SK-N-SH treated with all-trans-retinoic acid at 6 μM for 48 hours (cell line): ENCODE results near the gene ATPAF2.

Experiments
- ARNTL ChIP-seq: fragments of 450-650 bp; formaldehyde crosslinking; IDR thresholded peaks from 2 replicates; pipeline ENCODE4 v1.5.0; 2020; ENCODE audit warnings: low read depth, mild to moderate bottlenecking, moderate library complexity, borderline replicate concordance
- RARB ChIP-seq: fragments of 250-450 bp; sonication (Bioruptor Pico); IDR thresholded peaks from 2 replicates; pipeline ENCODE4 v1.8.0; 2021; ENCODE audit warnings: mild to moderate bottlenecking, moderate library complexity
- ZC3H10 ChIP-seq: fragments of 250-450 bp; sonication (Bioruptor Pico); IDR thresholded peaks from 2 replicates; pipeline ENCODE4 v1.5.1; 2021; ENCODE audit warnings: mild to moderate bottlenecking, moderate library complexity
- ZFP3 ChIP-seq: fragments of 250-450 bp; sonication (Bioruptor Pico); IDR thresholded peaks from 2 replicates; pipeline ENCODE4 v1.5.0; 2020; ENCODE audit warnings: mild to moderate bottlenecking, moderate library complexity
- ZFP30 ChIP-seq: fragments of 450-650 bp; formaldehyde crosslinking; IDR thresholded peaks from 2 replicates; pipeline ENCODE4 v1.5.0; 2022; ENCODE audit warnings: mild to moderate bottlenecking, moderate library complexity
- ZNF565 ChIP-seq: fragments of 450-650 bp; formaldehyde crosslinking; conservative IDR thresholded peaks from 2 replicates; pipeline ENCODE4 v1.5.0; 2020; ENCODE audit warnings: low read depth, mild to moderate bottlenecking, moderate library complexity
- ZNF8 ChIP-seq: fragments of 450-650 bp; formaldehyde crosslinking; IDR thresholded peaks from 2 replicates; pipeline ENCODE4 v1.5.0; 2020; ENCODE audit warnings: mild to moderate bottlenecking, moderate library complexity
- TF ChIP-seq, protein P1 (sequence below): fragments of 250-450 bp; sonication (Bioruptor Pico); IDR thresholded peaks from 2 replicates; pipeline ENCODE4 v1.5.1; 2021; ENCODE audit warnings: mild to moderate bottlenecking, moderate library complexity
- TF ChIP-seq, protein P2 (sequence below): fragments of 250-450 bp; sonication (Bioruptor Pico); IDR thresholded peaks from 2 replicates; pipeline ENCODE4 v1.8.0; 2021; ENCODE audit warnings: low read depth, mild to moderate bottlenecking, moderate library complexity, borderline replicate concordance
- TF ChIP-seq, protein P3 (sequence below): fragments of 250-450 bp; sonication (Bioruptor Pico); IDR thresholded peaks from 2 replicates; pipeline ENCODE4 v1.8.0; 2020; ENCODE audit warnings: mild to moderate bottlenecking, moderate library complexity, borderline replicate concordance

DNA sequence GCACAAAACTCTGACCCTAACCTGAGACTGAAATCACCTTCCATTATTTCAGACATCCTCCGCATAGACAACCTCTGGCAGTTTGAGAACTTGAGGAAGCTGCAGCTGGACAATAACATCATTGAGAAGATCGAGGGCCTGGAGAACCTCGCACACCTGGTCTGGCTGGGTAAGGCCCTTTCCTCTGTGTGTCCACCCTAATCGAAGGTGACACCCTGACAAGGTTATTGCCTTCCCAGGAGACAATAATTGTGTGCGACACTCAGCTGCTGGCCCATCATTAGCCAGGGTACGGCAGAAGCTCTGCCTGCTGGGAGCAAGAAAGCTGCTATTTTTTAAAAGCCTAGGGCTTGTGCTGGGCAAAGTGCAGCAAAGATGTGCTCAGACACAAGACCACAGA, 55.2 kb downstream of the ATPAF2 start:
- no peak for TF ChIP-seq ZC3H10 (CRISPR knock-in tag)
- TF ChIP-seq ZFP3: no peak
- no peak for TF ChIP-seq ZNF8 (CRISPR knock-in tag)
- TF ChIP-seq ARNTL (CRISPR knock-in tag): no peak
- TF ChIP-seq, protein P1, sequence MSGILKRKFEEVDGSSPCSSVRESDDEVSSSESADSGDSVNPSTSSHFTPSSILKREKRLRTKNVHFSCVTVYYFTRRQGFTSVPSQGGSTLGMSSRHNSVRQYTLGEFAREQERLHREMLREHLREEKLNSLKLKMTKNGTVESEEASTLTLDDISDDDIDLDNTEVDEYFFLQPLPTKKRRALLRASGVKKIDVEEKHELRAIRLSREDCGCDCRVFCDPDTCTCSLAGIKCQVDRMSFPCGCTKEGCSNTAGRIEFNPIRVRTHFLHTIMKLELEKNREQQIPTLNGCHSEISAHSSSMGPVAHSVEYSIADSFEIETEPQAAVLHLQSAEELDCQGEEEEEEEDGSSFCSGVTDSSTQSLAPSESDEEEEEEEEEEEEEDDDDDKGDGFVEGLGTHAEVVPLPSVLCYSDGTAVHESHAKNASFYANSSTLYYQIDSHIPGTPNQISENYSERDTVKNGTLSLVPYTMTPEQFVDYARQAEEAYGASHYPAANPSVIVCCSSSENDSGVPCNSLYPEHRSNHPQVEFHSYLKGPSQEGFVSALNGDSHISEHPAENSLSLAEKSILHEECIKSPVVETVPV (CRISPR knock-in tag): no peak
- no peak for TF ChIP-seq ZFP30 (CRISPR knock-in tag)
- no peak for TF ChIP-seq RARB (CRISPR knock-in tag)
- TF ChIP-seq, protein P2, sequence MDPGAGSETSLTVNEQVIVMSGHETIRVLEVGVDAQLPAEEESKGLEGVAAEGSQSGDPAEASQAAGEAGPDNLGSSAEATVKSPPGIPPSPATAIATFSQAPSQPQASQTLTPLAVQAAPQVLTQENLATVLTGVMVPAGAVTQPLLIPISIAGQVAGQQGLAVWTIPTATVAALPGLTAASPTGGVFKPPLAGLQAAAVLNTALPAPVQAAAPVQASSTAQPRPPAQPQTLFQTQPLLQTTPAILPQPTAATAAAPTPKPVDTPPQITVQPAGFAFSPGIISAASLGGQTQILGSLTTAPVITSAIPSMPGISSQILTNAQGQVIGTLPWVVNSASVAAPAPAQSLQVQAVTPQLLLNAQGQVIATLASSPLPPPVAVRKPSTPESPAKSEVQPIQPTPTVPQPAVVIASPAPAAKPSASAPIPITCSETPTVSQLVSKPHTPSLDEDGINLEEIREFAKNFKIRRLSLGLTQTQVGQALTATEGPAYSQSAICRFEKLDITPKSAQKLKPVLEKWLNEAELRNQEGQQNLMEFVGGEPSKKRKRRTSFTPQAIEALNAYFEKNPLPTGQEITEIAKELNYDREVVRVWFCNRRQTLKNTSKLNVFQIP (CRISPR knock-in tag): no peak
- TF ChIP-seq, protein P3, sequence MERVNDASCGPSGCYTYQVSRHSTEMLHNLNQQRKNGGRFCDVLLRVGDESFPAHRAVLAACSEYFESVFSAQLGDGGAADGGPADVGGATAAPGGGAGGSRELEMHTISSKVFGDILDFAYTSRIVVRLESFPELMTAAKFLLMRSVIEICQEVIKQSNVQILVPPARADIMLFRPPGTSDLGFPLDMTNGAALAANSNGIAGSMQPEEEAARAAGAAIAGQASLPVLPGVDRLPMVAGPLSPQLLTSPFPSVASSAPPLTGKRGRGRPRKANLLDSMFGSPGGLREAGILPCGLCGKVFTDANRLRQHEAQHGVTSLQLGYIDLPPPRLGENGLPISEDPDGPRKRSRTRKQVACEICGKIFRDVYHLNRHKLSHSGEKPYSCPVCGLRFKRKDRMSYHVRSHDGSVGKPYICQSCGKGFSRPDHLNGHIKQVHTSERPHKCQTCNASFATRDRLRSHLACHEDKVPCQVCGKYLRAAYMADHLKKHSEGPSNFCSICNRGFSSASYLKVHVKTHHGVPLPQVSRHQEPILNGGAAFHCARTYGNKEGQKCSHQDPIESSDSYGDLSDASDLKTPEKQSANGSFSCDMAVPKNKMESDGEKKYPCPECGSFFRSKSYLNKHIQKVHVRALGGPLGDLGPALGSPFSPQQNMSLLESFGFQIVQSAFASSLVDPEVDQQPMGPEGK (CRISPR knock-in tag): no peak
- no peak for TF ChIP-seq ZNF565 (CRISPR knock-in tag)
